K562 (cell line): ENCODE data around the gene SEMA5A. TPM values are rescaled to one million over a fixed set of nuclear protein-coding genes. Genes with fewer than 3 reads are reported as not detected.

Experiments
- ATAC-seq: fragments of 200-7000 bp; cut with Tn5 transposase; 3 replicates; pipeline ENCODE4 v1.9.1; 2020; ENCODE audit warnings: moderate library complexity
- BruUV-seq: library from RNA; stranded (reverse); fragments of 400-500 nt; replicated peaks from 2 replicates; lab custom pipeline; 2021; lab: Mats Ljungman, UMichigan
- CTCF ChIA-PET: fragments of 300-600 bp; formaldehyde crosslinking; extraction: SDS; loops from one replicate; lab custom pipeline; 2021; ENCODE audit warnings: low intra/inter-chr PET ratio; lab: Yijun Ruan, JAX
- POLR2A ChIA-PET: fragments of 300-600, 350-650 bp; sonication (Branson Sonifier 250); formaldehyde crosslinking; extraction: SDS; loops from one replicate; lab custom pipeline; 2021; ENCODE audit warnings: antibody characterized with exemption, inconsistent platforms; lab: Yijun Ruan, JAX
- DNase-seq, 4 experiments: peaks; one replicate each; pipeline versions ENCODE4 v3.0.0 to v3.0.0-alpha.2; 2011 to 2018; ENCODE audit warnings: low spot score in 3 of 4, mixed read lengths in 3 of 4; ENCODE audit errors: extremely low read depth in 1 of 4
- FAIRE-seq: peaks from 2 replicates; lab custom pipeline; 2011; peaks lifted over from hg19 to GRCh38; lab: Jason Lieb, UNC
- H2AFZ ChIP-seq: 2 replicates; pipeline ENCODE4 v1.6.0; 2011; ENCODE audit warnings: low read depth, low read length, control low read depth, inconsistent platforms
- H3K27ac ChIP-seq: fragments of 200-600 bp; 3 replicates; pipeline ENCODE4 v1.8.0; 2011; ENCODE audit warnings: low read depth, mild to moderate bottlenecking, control low read depth, inconsistent platforms, low read length, moderate library complexity, mixed read lengths; ENCODE audit errors: extremely low read depth
- H3K27me3 ChIP-seq, 2 experiments: fragments of 300-600 bp in 1 of 2; 2 replicates in 1 of 2; 3 replicates in 1 of 2; pipeline versions ENCODE4 v1.6.0 to v1.8.0; 2011; ENCODE audit warnings: inconsistent platforms in 2 of 2, low read length in 2 of 2, mild to moderate bottlenecking in 1 of 2, mixed read lengths in 1 of 2, moderate library complexity in 1 of 2; ENCODE audit not compliant: control insufficient read depth in 2 of 2, insufficient read depth in 2 of 2
- H3K36me3 ChIP-seq: fragments of 300-600 bp; 3 replicates; pipeline ENCODE4 v1.8.0; 2011; ENCODE audit warnings: mild to moderate bottlenecking, low read length, inconsistent platforms; ENCODE audit not compliant: control insufficient read depth, insufficient read depth
- H3K4me1 ChIP-seq, 2 experiments: fragments of 200-600 bp in 1 of 2; replicated peaks in 1 of 2; 2 replicates in 1 of 2; 3 replicates in 1 of 2; pipeline versions ENCODE4 v1.5.1 to v1.8.0; 2011; ENCODE audit warnings: inconsistent platforms in 2 of 2, low read length in 2 of 2, mild to moderate bottlenecking in 1 of 2, mixed read lengths in 1 of 2, moderate library complexity in 1 of 2; ENCODE audit not compliant: control insufficient read depth in 2 of 2, insufficient read depth in 2 of 2
- H3K4me2 ChIP-seq: 2 replicates; pipeline ENCODE4 v1.6.1; 2011; ENCODE audit warnings: low read length, control low read depth, inconsistent platforms, mixed read lengths; ENCODE audit not compliant: insufficient read depth
- H3K4me3 ChIP-seq: fragments of 200-600 bp; sonication (generic), shearing (Covaris generic); 2 replicates; pipeline ENCODE4 v1.5.1; 2016; ENCODE audit warnings: control low read depth, inconsistent platforms
- H3K79me2 ChIP-seq: fragments of 200-600 bp; 3 replicates; pipeline ENCODE4 v1.8.0; 2011; ENCODE audit warnings: low read length, inconsistent platforms; ENCODE audit not compliant: control insufficient read depth, insufficient read depth
- H3K9ac ChIP-seq, 2 experiments: 2 replicates each; pipeline versions ENCODE4 v1.6.0 to v1.6.1; 2011; ENCODE audit warnings: low read depth in 2 of 2, low read length in 2 of 2, control low read depth in 1 of 2, inconsistent platforms in 1 of 2, mild to moderate bottlenecking in 1 of 2, mixed read lengths in 1 of 2; ENCODE audit not compliant: insufficient read depth in 1 of 2
- H3K9me1 ChIP-seq: one replicate; pipeline ENCODE4 v1.6.0; 2011; ENCODE audit warnings: inconsistent platforms, mild to moderate bottlenecking, low read length, moderate library complexity; ENCODE audit not compliant: control insufficient read depth, insufficient read depth
- H3K9me3 ChIP-seq: replicated peaks from 2 replicates; pipeline ENCODE4 v1.5.1; 2011; ENCODE audit warnings: low read depth, low read length, inconsistent platforms; ENCODE audit not compliant: control insufficient read depth, insufficient read depth
- H4K20me1 ChIP-seq: replicated peaks from 2 replicates; pipeline ENCODE4 v1.6.1; 2011; ENCODE audit warnings: low read length, inconsistent platforms, mixed read lengths; ENCODE audit not compliant: control insufficient read depth, insufficient read depth
- BACH1 ChIP-seq: fragments of 200-800 bp; sonication (Bioruptor generic); IDR thresholded peaks from 2 replicates; pipeline ENCODE4 v1.6.1; 2016; ENCODE audit warnings: missing genetic modification characterization, missing compliant biosample characterization
- EP400 ChIP-seq: fragments of 450-650 bp; IDR thresholded peaks from 2 replicates; pipeline ENCODE4 v1.6.1; 2017; ENCODE audit warnings: antibody characterized with exemption, mild to moderate bottlenecking, moderate library complexity
- GMEB1 ChIP-seq: fragments of 250-450 bp; sonication (Bioruptor Pico); IDR thresholded peaks from 2 replicates; pipeline ENCODE4 v1.4.0; 2020; ENCODE audit warnings: mild to moderate bottlenecking
- MED1 ChIP-seq: sonication (generic); formaldehyde crosslinking; IDR thresholded peaks from 2 replicates; pipeline ENCODE4 v1.8.1; 2023; ENCODE audit warnings: missing genetic modification reagents, borderline replicate concordance
- NFIX ChIP-seq: fragments of 250-450 bp; sonication (Bioruptor Pico); IDR thresholded peaks from 2 replicates; pipeline ENCODE4 v1.4.0; 2020; ENCODE audit warnings: low read depth, mild to moderate bottlenecking, moderate library complexity
- RB1 ChIP-seq: fragments of 450-650 bp; IDR thresholded peaks from 2 replicates; pipeline ENCODE4 v1.6.1; 2017; ENCODE audit warnings: low read depth, mild to moderate bottlenecking
- RNF219 ChIP-seq: fragments of 250-450 bp; sonication (Bioruptor Pico); IDR thresholded peaks from 2 replicates; pipeline ENCODE4 v1.5.0; 2022; ENCODE audit warnings: mild to moderate bottlenecking
- TAL1 ChIP-seq: fragments of 450-650 bp; IDR thresholded peaks from 2 replicates; pipeline ENCODE4 v1.6.1; 2016; ENCODE audit warnings: mild to moderate bottlenecking
- TCFL5 ChIP-seq: fragments of 250-450 bp; sonication (Bioruptor Pico); conservative IDR thresholded peaks from 2 replicates; pipeline ENCODE4 v1.6.1; 2021; ENCODE audit warnings: mild to moderate bottlenecking, moderate library complexity, matching md5 sums
- ZHX1 ChIP-seq: fragments of 150-350 bp; conservative IDR thresholded peaks from 2 replicates; pipeline ENCODE4 v1.6.1; 2014; ENCODE audit warnings: low read length
- ZNF175 ChIP-seq: fragments of 200-800 bp; sonication (Bioruptor generic); IDR thresholded peaks from 2 replicates; pipeline ENCODE4 v1.6.1; 2016; ENCODE audit warnings: low read depth, mild to moderate bottlenecking, missing genetic modification characterization, missing compliant biosample characterization
- WGBS: fragments of 100-300 bp; shearing (Covaris generic); methylation state at CpG from one replicate; pipeline ENCODE4 v1.1.6; 2016; ENCODE audit warnings: low coverage, mixed read lengths; ENCODE audit not compliant: insufficient coverage; ENCODE audit errors: missing lambda C conversion rate; 5-methylcytosine and 5-hydroxymethylcytosine counted together
- in situ Hi-C: fragments of 300-500 bp; cut with MboI; formaldehyde crosslinking; loops from 4 replicates; pipeline ENCODE4 v1.15.0; 2018; ENCODE audit warnings: inconsistent platforms, mixed read lengths
- intact Hi-C: fragments of 100-400 bp; cut with micrococcal nuclease; formaldehyde crosslinking; loops from 2 replicates; pipeline ENCODE4 v1.14.2; 2022
- polyA plus RNA-seq, 8 experiments: library from polyadenylated mRNA; depleted of rRNA in 4 of 8; stranded (reverse) in 5 of 8; unstranded in 3 of 8; fragments of >200 nt; fragmentation: Nextera tagmentation in 2 of 8; fragmentation: Illumina TruSeq in 1 of 8; extraction: Ambion mirVana in 2 of 8; extraction: Trizol in 1 of 8; gene quantifications; 2 replicates each; pipeline versions ENCODE4 v1.2.1 to v1.2.3, GENCODE V29; 2011 to 2014; ENCODE audit warnings: inconsistent platforms in 1 of 8, missing spikeins in 1 of 8
- total RNA-seq, 7 experiments: library from RNA; depleted of rRNA in 6 of 7; stranded (reverse); fragments of >200 nt in 6 of 7; fragmentation: Illumina TruSeq in 2 of 7; extraction: Trizol in 2 of 7; gene quantifications; 2 replicates each; pipeline versions ENCODE4 v1.2.1 to v1.2.3, GENCODE V29; 2011 to 2021; ENCODE audit warnings: low replicate concordance in 1 of 7

SEMA5A gene
- total and polyA plus RNA-seq, 9 of the 15 experiments (the other 6 are each of a cell fraction or from before 2014, with no cell fraction given), result 0.02 TPM; not detected in 8

GRCh38 chr5:9431151-9431495, 114.8 kb downstream of the SEMA5A start:
- Histone ChIP-seq H3K4me2 (no peak overlapping the region), H3K27ac (no peak overlapping the region), H3K9me1 (no peaks in the 10 kb centered on the region), H3K9ac (no peak overlapping the region), H3K79me2 (no peaks in the 10 kb centered on the region), H2AFZ (no peak overlapping the region), H3K4me1 (no peaks in the 10 kb centered on the region), H3K4me3 (no peak overlapping the region), H3K27me3 (no peaks in the 10 kb centered on the region), H3K9me3 (no peaks in the 10 kb centered on the region), H3K36me3 (no peaks in the 10 kb centered on the region), H4K20me1 (no peaks in the 10 kb centered on the region)
- no peak for DNase-seq
- no peak for FAIRE-seq
- ATAC-seq, result no peak
- TF ChIP-seq RB1 (no peak), BACH1 (tag) (no peak), ZHX1 (no peak), TCFL5 (no peak)
- CTCF ChIA-PET, result no interaction called here
- in situ Hi-C loops, result no loop called here
- no TSS peak for BruUV-seq
- intact Hi-C loops, result no loop called here
- POLR2A ChIA-PET, result interaction anchor here (1.2 kb wide), 1 partner anchor 10 kb away, joined by 5 read pairs; no protein-coding TSS in a partner anchor

DNA sequence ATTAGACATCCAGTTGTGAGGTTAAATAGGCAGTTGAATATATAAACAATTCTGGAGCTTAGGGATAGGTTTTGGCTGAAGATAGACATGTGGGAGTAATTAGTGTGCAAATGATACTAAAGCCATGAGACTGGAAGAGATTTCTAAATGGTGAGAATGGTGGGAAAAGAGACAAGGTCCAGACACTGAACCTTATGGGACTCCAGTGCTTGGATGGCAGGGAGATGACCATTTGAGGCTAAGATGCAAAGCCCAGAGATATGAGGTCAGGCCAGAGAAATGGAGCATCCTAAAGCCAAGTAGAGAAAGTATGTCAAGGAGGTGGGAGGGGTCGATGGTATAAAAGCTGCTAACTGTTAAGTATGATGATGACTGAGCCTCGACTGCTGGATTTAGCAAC, 115.6 kb downstream of the SEMA5A start:
- H3K36me3 ChIP-seq, result no peaks in the 10 kb centered on the region
- POLR2A ChIA-PET, result no interaction called here
- H3K4me2 ChIP-seq, result no peak overlapping the region
- no peaks in the 10 kb centered on the region for H3K79me2 ChIP-seq
- 0% methylated on average over 2 of the region's 2 CpGs for WGBS
- no peak for ATAC-seq
- H4K20me1 ChIP-seq, result no peaks in the 10 kb centered on the region
- H3K27me3 ChIP-seq, result no peaks in the 10 kb centered on the region
- H3K9me3 ChIP-seq, result no peaks in the 10 kb centered on the region
- no peak overlapping the region for H3K9ac ChIP-seq
- in situ Hi-C loops, result no loop called here
- H3K4me1 ChIP-seq, result no peaks in the 10 kb centered on the region
- CTCF ChIA-PET, result no interaction called here
- no peak overlapping the region for H3K27ac ChIP-seq
- intact Hi-C loops, result no loop called here
- no peaks in the 10 kb centered on the region for H3K9me1 ChIP-seq
- no TSS peak for BruUV-seq
- no peak for FAIRE-seq
- H2AFZ ChIP-seq, result no peak overlapping the region
- DNase-seq, result no peak
- H3K4me3 ChIP-seq, result no peak overlapping the region
- TF ChIP-seq ZNF175 (CRISPR knock-in tag), result no peak
- TF ChIP-seq TAL1, result no peak
- no peak for TF ChIP-seq GMEB1 (CRISPR knock-in tag)
- TF ChIP-seq EP400, result no peak
- TF ChIP-seq MED1 (CRISPR knock-in tag), result no peak
- no peak for TF ChIP-seq NFIX (CRISPR knock-in tag)
- TF ChIP-seq RNF219 (CRISPR knock-in tag), result no peak
